Measurements from ENCODE around the gene TSPAN1. TPM values are rescaled to one million over a fixed set of nuclear protein-coding genes. Genes with fewer than 3 reads are reported as not detected.

TSPAN1 gene
- total and polyA plus RNA-seq, 7 experiments from 2014 or later, result not detected

DNA sequence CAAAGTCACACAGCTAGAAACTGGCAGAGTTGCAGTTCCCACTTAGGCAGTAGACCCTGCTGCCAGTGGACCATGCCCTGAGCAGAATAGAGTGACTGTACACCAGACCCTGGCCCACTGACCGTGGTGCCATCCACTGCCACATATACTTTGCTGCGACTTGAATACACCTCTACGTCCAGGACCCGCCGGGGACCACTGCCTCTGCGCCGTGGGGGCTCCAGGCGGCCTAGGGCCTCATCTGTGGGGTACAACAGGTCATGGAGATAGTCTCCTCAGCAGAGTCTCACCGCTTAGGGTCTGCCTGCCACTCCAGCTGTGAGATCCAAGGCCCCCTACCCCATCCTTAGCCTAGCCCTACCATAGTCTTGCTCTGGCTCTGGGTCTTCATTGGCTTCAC lies 21.7 kb downstream of the TSPAN1 start:
- H3K36me3 Mint-ChIP-seq, result peaks cover 0 to 26% (median 6%) of the 10 kb centered on the region in 5 donors
- intact Hi-C loops (cut with micrococcal nuclease), result no loop called here
- H3K27me3 Mint-ChIP-seq, result no peaks in the 10 kb centered on the region
- H3K4me1 Mint-ChIP-seq, result peaks cover 13 to 36% (median 22%) of the 10 kb centered on the region in 7 donors
- CTCF ChIA-PET, result no interaction called here
- H3K4me3 Mint-ChIP-seq, result peak overlapping the region in 7 of 10 donors; percentile 33 to 85 (median 79)
- POLR2A ChIA-PET, result interaction anchor here (0.6 kb wide), 1 partner anchor 745 kb away, joined by 3 read pairs; no protein-coding TSS in a partner anchor
- no peaks in the 10 kb centered on the region for H3K9me3 Mint-ChIP-seq
- Histone ChIP-seq H3K4me3 (ENCODE audit: low read length) (no peak overlapping the region), H3K4me1 (ENCODE audit: control insufficient read depth in 2 of 2, insufficient read depth in 2 of 2, low read length in 2 of 2) (peaks cover 13 to 22% of the 10 kb centered on the region in 2 donors), H3K9me3 (ENCODE audit: control insufficient read depth in 2 of 3, low read length in 3 of 3) (no peaks in the 10 kb centered on the region), H3K27me3 (ENCODE audit: control insufficient read depth in 2 of 2, insufficient read depth in 2 of 2, low read length in 2 of 2) (no peaks in the 10 kb centered on the region), H3K36me3 (ENCODE audit: control insufficient read depth in 2 of 3, insufficient read depth in 3 of 3, low read length in 3 of 3) (peaks cover 0 to 53% (median 4%) of the 10 kb centered on the region in 3 experiments), H3K27ac (ENCODE audit: low read depth, low read length) (peak overlapping the region; percentile 90)
- peak overlapping the region in 2 of 9 donors; percentile 24 to 63 for H3K27ac Mint-ChIP-seq
- ATAC-seq, result no peak
- no peak for DNase-seq

- peaks cover 0 to 21% (median 6%) of the 10 kb centered on the region in 5 donors for H3K36me3 Mint-ChIP-seq
- H3K4me1 Mint-ChIP-seq, result peaks cover 13 to 38% (median 24%) of the 10 kb centered on the region in 7 donors
- intact Hi-C loops (cut with micrococcal nuclease), result no loop called here
- H3K27me3 Mint-ChIP-seq, result peaks cover 0 to 1% (median 0%) of the 10 kb centered on the region in 5 donors
- no peak for DNase-seq
- ChIA-PET CTCF (no interaction called here), POLR2A (interaction anchor here (1.3 to 2.1 kb wide), 3 partner anchors 31 to 51 kb away, joined by 3 to 7 read pairs (median 5); no protein-coding TSS in a partner anchor)
- peak overlapping the region; percentile 90 for H3K27ac ChIP-seq (ENCODE audit: low read depth, low read length)
- peaks cover 13 to 22% of the 10 kb centered on the region in 2 donors for H3K4me1 ChIP-seq (ENCODE audit: control insufficient read depth in 2 of 2, insufficient read depth in 2 of 2, low read length in 2 of 2)
- peak overlapping the region; percentile 84 for H3K4me3 ChIP-seq (ENCODE audit: low read length)
- ATAC-seq, result no peak
- peaks cover 0 to 43% (median 4%) of the 10 kb centered on the region in 3 experiments for H3K36me3 ChIP-seq (ENCODE audit: control insufficient read depth in 2 of 3, insufficient read depth in 3 of 3, low read length in 3 of 3)
- H3K27me3 ChIP-seq (ENCODE audit: control insufficient read depth in 2 of 2, insufficient read depth in 2 of 2, low read length in 2 of 2), result no peaks in the 10 kb centered on the region
- H3K9me3 Mint-ChIP-seq, result no peaks in the 10 kb centered on the region
- peak overlapping the region in 6 of 9 donors; percentile 56 to 90 (median 72) for H3K27ac Mint-ChIP-seq
- peak overlapping the region; percentile 75 to 88 (median 84) for H3K4me3 Mint-ChIP-seq
- no peaks in the 10 kb centered on the region for H3K9me3 ChIP-seq (ENCODE audit: control insufficient read depth in 2 of 3, low read length in 3 of 3)
Observed at GRCh38 chr1:46197560-46197963, 22.7 kb downstream of the TSPAN1 start.

- peak within 1 kb of the TSS; percentile 84 for H3K4me3 ChIP-seq (ENCODE audit: low read length)
- peaks cover 0 to 37% (median 4%) of the 10 kb centered on the region in 3 experiments for H3K36me3 ChIP-seq (ENCODE audit: control insufficient read depth in 2 of 3, insufficient read depth in 3 of 3, low read length in 3 of 3)
- Mint-ChIP-seq H3K27me3 (peaks cover 0 to 6% (median 0%) of the 10 kb centered on the region in 5 donors), H3K4me3 (peak within 1 kb of the TSS; percentile 78 to 88 (median 84)), H3K36me3 (peaks cover 0 to 15% (median 6%) of the 10 kb centered on the region in 5 donors), H3K27ac (peak within 1 kb of the TSS; percentile 44 to 90 (median 83)), H3K9me3 (no peaks in the 10 kb centered on the region), H3K4me1 (peaks cover 18 to 44% (median 30%) of the 10 kb centered on the region in 7 donors)
- peaks cover 13 to 22% of the 10 kb centered on the region in 2 donors for H3K4me1 ChIP-seq (ENCODE audit: control insufficient read depth in 2 of 2, insufficient read depth in 2 of 2, low read length in 2 of 2)
- CTCF ChIA-PET, result no interaction called here
- ATAC-seq (peak; percentile 97), DNase-seq (peak; percentile 60 to 88 (median 76))
- peak within 1 kb of the TSS; percentile 90 for H3K27ac ChIP-seq (ENCODE audit: low read depth, low read length)
- POLR2A ChIA-PET, result interaction anchor here (0.6 to 2.1 kb wide), 5 partner anchors 11 to 889 kb away, joined by 3 to 7 read pairs (median 3); no protein-coding TSS in a partner anchor
- intact Hi-C loops (cut with micrococcal nuclease), result loop anchor here (1.0 to 2.0 kb wide), 5 partner anchors 25 to 511 kb away; partner anchors contain the start of genes RAD54L (in 2 of the 2), LRRC41 (in 1 of the 2) and UQCRH (in 1 of the 2)
- no peaks in the 10 kb centered on the region for H3K27me3 ChIP-seq (ENCODE audit: control insufficient read depth in 2 of 2, insufficient read depth in 2 of 2, low read length in 2 of 2)
- no peaks in the 10 kb centered on the region for H3K9me3 ChIP-seq (ENCODE audit: control insufficient read depth in 2 of 3, low read length in 3 of 3)
Observed at GRCh38 chr1:46197964-46198811, 23.3 kb downstream of the TSPAN1 start, which contains the start of gene POMGNT1. Gene POMGNT1 (minus strand): TSS chr1:46198434. CDS start chr1:46197821, 613 bp downstream.

DNA sequence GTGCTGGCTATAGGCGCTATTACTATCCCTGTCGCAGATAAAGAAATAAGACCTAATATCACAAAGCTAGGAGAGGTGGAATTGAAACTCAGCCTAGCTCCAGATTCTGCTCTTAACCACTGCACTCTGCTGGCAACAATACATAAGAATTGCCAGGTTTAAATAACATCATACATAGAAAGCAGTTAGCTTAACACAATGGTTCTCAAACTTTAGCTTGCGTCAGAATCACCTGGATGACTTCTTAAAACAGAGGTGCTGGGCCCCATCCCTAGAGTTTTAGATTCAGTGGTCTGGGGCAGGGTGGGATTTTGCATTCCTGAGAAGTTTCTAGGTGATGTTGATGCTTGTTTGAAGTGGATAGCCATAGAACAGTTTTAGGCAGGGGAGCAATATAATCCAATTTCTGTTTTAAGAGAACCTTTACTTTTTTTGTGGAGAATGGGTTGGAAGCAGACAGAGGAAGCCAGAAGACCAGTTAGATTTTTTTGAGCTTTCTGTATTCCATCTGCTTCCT lies 24.4 kb downstream of the TSPAN1 start:
- ATAC-seq (no peak), DNase-seq (no peak)
- H3K27me3 Mint-ChIP-seq, result peaks cover 0 to 6% (median 0%) of the 10 kb centered on the region in 5 donors
- intact Hi-C loops (cut with micrococcal nuclease), result loop anchor here in 1 of 2 donors (2.0 kb wide), 1 partner anchor 24 kb away; no protein-coding TSS in a partner anchor
- POLR2A ChIA-PET, result interaction anchor here (2.1 kb wide), 1 partner anchor 45 kb away, joined by 5 read pairs; no protein-coding TSS in a partner anchor
- no peak overlapping the region for H3K27ac ChIP-seq (ENCODE audit: low read depth, low read length)
- no peak overlapping the region for H3K4me3 ChIP-seq (ENCODE audit: low read length)
- H3K4me1 ChIP-seq (ENCODE audit: control insufficient read depth in 2 of 2, insufficient read depth in 2 of 2, low read length in 2 of 2), result peaks cover 16 to 22% of the 10 kb centered on the region in 2 donors
- H3K4me1 Mint-ChIP-seq, result peaks cover 27 to 54% (median 39%) of the 10 kb centered on the region in 7 donors
- no peaks in the 10 kb centered on the region for H3K9me3 Mint-ChIP-seq
- H3K36me3 Mint-ChIP-seq, result peaks cover 0 to 13% (median 6%) of the 10 kb centered on the region in 5 donors
- H3K27ac Mint-ChIP-seq, result peak overlapping the region in 8 of 9 donors; percentile 6 to 83 (median 50)
- H3K9me3 ChIP-seq (ENCODE audit: control insufficient read depth in 2 of 3, low read length in 3 of 3), result no peaks in the 10 kb centered on the region
- peak overlapping the region; percentile 78 to 88 (median 84) for H3K4me3 Mint-ChIP-seq
- CTCF ChIA-PET, result no interaction called here
- peaks cover 0 to 26% (median 4%) of the 10 kb centered on the region in 3 experiments for H3K36me3 ChIP-seq (ENCODE audit: control insufficient read depth in 2 of 3, insufficient read depth in 3 of 3, low read length in 3 of 3)
- no peaks in the 10 kb centered on the region for H3K27me3 ChIP-seq (ENCODE audit: control insufficient read depth in 2 of 2, insufficient read depth in 2 of 2, low read length in 2 of 2)

DNA sequence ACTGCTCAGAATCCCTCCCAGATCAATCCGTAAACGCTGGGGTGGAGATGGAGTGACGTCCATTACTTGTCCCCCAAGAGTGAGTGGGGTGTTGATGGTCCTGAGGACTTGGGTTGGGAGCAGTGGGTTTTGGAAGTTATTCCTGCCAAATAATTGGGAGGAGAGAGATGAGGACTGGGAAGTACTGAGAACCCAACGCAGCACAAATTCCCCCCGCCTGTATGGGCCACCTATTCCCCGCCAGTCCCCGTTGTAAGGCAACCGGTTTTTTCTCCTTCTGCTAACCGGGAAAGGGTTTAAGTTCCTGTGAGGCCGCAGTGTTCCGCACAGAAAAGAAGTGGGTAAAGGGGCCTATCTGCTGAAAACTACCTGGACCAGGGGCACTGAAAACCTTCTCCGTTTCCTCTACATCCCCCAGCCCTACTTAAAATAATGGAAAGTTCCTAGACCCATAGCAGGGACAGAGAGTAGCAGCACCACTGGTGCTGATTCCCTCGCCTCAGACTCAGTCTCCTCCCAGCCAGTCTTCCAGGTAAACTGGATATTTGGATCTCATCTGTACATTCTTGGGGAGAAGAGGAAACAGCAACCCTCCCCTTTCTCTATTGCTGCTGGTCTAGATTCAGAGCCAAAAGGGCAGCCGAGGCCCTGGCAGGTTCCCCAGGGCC lies 29.0 kb downstream of the TSPAN1 start:
- H3K27ac ChIP-seq (ENCODE audit: low read depth, low read length), result no peak overlapping the region
- ChIA-PET CTCF (interaction anchor here (1.3 kb wide), 1 partner anchor 20 kb away, joined by 6 read pairs; no protein-coding TSS in a partner anchor), POLR2A (no interaction called here)
- peaks cover 3 to 6% of the 10 kb centered on the region in 2 donors for H3K4me1 ChIP-seq (ENCODE audit: control insufficient read depth in 2 of 2, insufficient read depth in 2 of 2, low read length in 2 of 2)
- intact Hi-C loops (cut with micrococcal nuclease), result no loop called here
- DNase-seq, result no peak
- no peaks in the 10 kb centered on the region for H3K9me3 ChIP-seq (ENCODE audit: control insufficient read depth in 2 of 3, low read length in 3 of 3)
- H3K36me3 Mint-ChIP-seq, result peaks cover 0 to 4% (median 0%) of the 10 kb centered on the region in 5 donors
- no peaks in the 10 kb centered on the region for H3K27me3 ChIP-seq (ENCODE audit: control insufficient read depth in 2 of 2, insufficient read depth in 2 of 2, low read length in 2 of 2)
- peak overlapping the region; percentile 63 for H3K4me3 ChIP-seq (ENCODE audit: low read length)
- no peak for ATAC-seq
- H3K36me3 ChIP-seq (ENCODE audit: control insufficient read depth in 2 of 3, insufficient read depth in 3 of 3, low read length in 3 of 3), result no peaks in the 10 kb centered on the region
- H3K4me1 Mint-ChIP-seq, result peaks cover 19 to 37% (median 24%) of the 10 kb centered on the region in 7 donors
- peak overlapping the region in 3 of 9 donors; percentile 43 to 70 (median 49) for H3K27ac Mint-ChIP-seq
- no peaks in the 10 kb centered on the region for H3K9me3 Mint-ChIP-seq
- H3K27me3 Mint-ChIP-seq, result peaks cover 0 to 6% (median 0%) of the 10 kb centered on the region in 5 donors
- peak overlapping the region; percentile 3 to 96 (median 88) for H3K4me3 Mint-ChIP-seq

- DNase-seq (no peak), ATAC-seq (no peak)
- Histone ChIP-seq H3K4me1 (ENCODE audit: control insufficient read depth in 2 of 2, insufficient read depth in 2 of 2, low read length in 2 of 2) (peaks cover 1 to 3% of the 10 kb centered on the region in 2 donors), H3K27me3 (ENCODE audit: control insufficient read depth in 2 of 2, insufficient read depth in 2 of 2, low read length in 2 of 2) (no peaks in the 10 kb centered on the region), H3K27ac (ENCODE audit: low read depth, low read length) (no peak overlapping the region), H3K4me3 (ENCODE audit: low read length) (no peak overlapping the region), H3K9me3 (ENCODE audit: control insufficient read depth in 2 of 3, low read length in 3 of 3) (no peaks in the 10 kb centered on the region), H3K36me3 (ENCODE audit: control insufficient read depth in 2 of 3, insufficient read depth in 3 of 3, low read length in 3 of 3) (no peaks in the 10 kb centered on the region)
- peak overlapping the region; percentile 3 to 96 (median 84) for H3K4me3 Mint-ChIP-seq
- peaks cover 0 to 6% (median 0%) of the 10 kb centered on the region in 5 donors for H3K27me3 Mint-ChIP-seq
- H3K36me3 Mint-ChIP-seq, result peaks cover 0 to 4% (median 0%) of the 10 kb centered on the region in 5 donors
- ChIA-PET POLR2A (no interaction called here), CTCF (interaction anchor here (1.7 kb wide), 1 partner anchor 19 kb away, joined by 5 read pairs; no protein-coding TSS in a partner anchor)
- H3K9me3 Mint-ChIP-seq, result no peaks in the 10 kb centered on the region
- peaks cover 19 to 33% (median 21%) of the 10 kb centered on the region in 7 donors for H3K4me1 Mint-ChIP-seq
- H3K27ac Mint-ChIP-seq, result peak overlapping the region in 3 of 9 donors; percentile 43 to 62 (median 49)
- intact Hi-C loops (cut with micrococcal nuclease), result no loop called here
Observed at GRCh38 chr1:46204406-46204742, 29.5 kb downstream of the TSPAN1 start.
